Stimulated activated CD8-positive, alpha-beta memory T cell treated with anti-CD3 and anti-CD28 coated beads, Interleukin-15, amount 100 ng/mL, for 4 hours (primary cell): ENCODE measurements around the gene PFDN4.
A peak's percentile ranks its signal among the peaks of the same experiment; 100 is the strongest.

Experiments used
- DNase-seq, 2 donors: peaks; one replicate each; pipeline ENCODE4 v3.0.0-alpha.2; 2020; ENCODE audit warnings: low read depth in 2 of 2

Gene PFDN4

GRCh38 chr20:54173653-54174456 lies 34.0 kb upstream of the PFDN4 start, which contains the start of gene CYP24A1:
TSS of gene CYP24A1 (minus strand) at chr20:54173986. CDS start at chr20:54173579, 407 bp downstream.
- no peak for DNase-seq

- DNase-seq: no peak
Observed at GRCh38 chr20:54174457-54175175, 33.3 kb upstream of the PFDN4 start.

GRCh38 chr20:54176610-54177009 lies 31.3 kb upstream of the PFDN4 start:
- DNase-seq: no peak

GRCh38 chr20:54177378-54177777 lies 30.5 kb upstream of the PFDN4 start:
- DNase-seq: no peak

- no peak for DNase-seq
Observed at GRCh38 chr20:54178256-54178655, 29.6 kb upstream of the PFDN4 start.

GRCh38 chr20:54179946-54180345 lies 27.9 kb upstream of the PFDN4 start:
- no peak for DNase-seq

GRCh38 chr20:54180931-54181330 lies 27.0 kb upstream of the PFDN4 start:
- no peak for DNase-seq

- DNase-seq: no peak
Observed at GRCh38 chr20:54184071-54184470, 23.8 kb upstream of the PFDN4 start.

GRCh38 chr20:54184904-54185626 lies 22.8 kb upstream of the PFDN4 start:
- no peak for DNase-seq

- no peak for DNase-seq
Observed at GRCh38 chr20:54188132-54188849, 19.6 kb upstream of the PFDN4 start.

- no peak for DNase-seq
Observed at GRCh38 chr20:54189630-54190029, 18.3 kb upstream of the PFDN4 start.

- no peak for DNase-seq
Observed at GRCh38 chr20:54190217-54190616, 17.7 kb upstream of the PFDN4 start.

- no peak for DNase-seq
Observed at GRCh38 chr20:54193817-54194216, 14.1 kb upstream of the PFDN4 start.

GRCh38 chr20:54194724-54195438 lies 13.0 kb upstream of the PFDN4 start:
- DNase-seq: no peak

GRCh38 chr20:54195483-54196472 lies 12.1 kb upstream of the PFDN4 start:
- no peak for DNase-seq

GRCh38 chr20:54197621-54198604 lies 10.0 kb upstream of the PFDN4 start:
- no peak for DNase-seq

GRCh38 chr20:54199283-54199682 lies 8.6 kb upstream of the PFDN4 start:
- no peak for DNase-seq

- DNase-seq: peak; percentile 16 to 30
Observed at GRCh38 chr20:54199721-54200176, 8.1 kb upstream of the PFDN4 start.
